ENCODE data around the gene KIF21B.

Gene KIF21B

GRCh38 chr1:201019321-201019977, 4.1 kb downstream of the KIF21B start:
- peak; percentile 83 for DNase-seq (ENCODE audit: low read depth)

GRCh38 chr1:201017828-201018163, 5.7 kb downstream of the KIF21B start:
- DNase-seq (ENCODE audit: low read depth): no peak

GRCh38 chr1:201016943-201017827, 6.3 kb downstream of the KIF21B start:
- DNase-seq (ENCODE audit: low read depth): no peak

GRCh38 chr1:201016211-201016651, 7.3 kb downstream of the KIF21B start:
- DNase-seq (ENCODE audit: low read depth): no peak

- no peak for DNase-seq (ENCODE audit: low read depth)
Observed at GRCh38 chr1:201015551-201016091, 7.9 kb downstream of the KIF21B start.

GRCh38 chr1:201014816-201015200, 8.7 kb downstream of the KIF21B start:
- DNase-seq (ENCODE audit: low read depth): no peak

- DNase-seq (ENCODE audit: low read depth): no peak
Observed at GRCh38 chr1:201013991-201014815, 9.3 kb downstream of the KIF21B start.

- no peak for DNase-seq (ENCODE audit: low read depth)
Observed at GRCh38 chr1:201013031-201013485, 10.5 kb downstream of the KIF21B start.

- no peak for DNase-seq (ENCODE audit: low read depth)
Observed at GRCh38 chr1:201011616-201012015, 11.9 kb downstream of the KIF21B start.

- DNase-seq (ENCODE audit: low read depth): no peak
Observed at GRCh38 chr1:201009962-201010645, 13.4 kb downstream of the KIF21B start.

- DNase-seq (ENCODE audit: low read depth): no peak
Observed at GRCh38 chr1:201008666-201009360, 14.7 kb downstream of the KIF21B start.

GRCh38 chr1:201007481-201007880, 16.0 kb downstream of the KIF21B start:
- no peak for DNase-seq (ENCODE audit: low read depth)

- no peak for DNase-seq (ENCODE audit: low read depth)
Observed at GRCh38 chr1:201006450-201006849, 17.1 kb downstream of the KIF21B start.

- no peak for DNase-seq (ENCODE audit: low read depth)
Observed at GRCh38 chr1:201004732-201005131, 18.8 kb downstream of the KIF21B start.

GRCh38 chr1:201004154-201004553, 19.4 kb downstream of the KIF21B start:
- no peak for DNase-seq (ENCODE audit: low read depth)

- DNase-seq (ENCODE audit: low read depth): no peak
Observed at GRCh38 chr1:201002510-201002909, 21.0 kb downstream of the KIF21B start.

- no peak for DNase-seq (ENCODE audit: low read depth)
Observed at GRCh38 chr1:201001962-201002361, 21.6 kb downstream of the KIF21B start.

- no peak for DNase-seq (ENCODE audit: low read depth)
Observed at GRCh38 chr1:201000391-201000790, 23.1 kb downstream of the KIF21B start.

GRCh38 chr1:200999667-201000066, 23.8 kb downstream of the KIF21B start:
- DNase-seq (ENCODE audit: low read depth): no peak

- no peak for DNase-seq (ENCODE audit: low read depth)
Observed at GRCh38 chr1:200998323-200998722, 25.2 kb downstream of the KIF21B start.
